H9 (cell line): ENCODE data around the gene DTNA. TPM values are rescaled to one million over a fixed set of nuclear protein-coding genes. Genes with fewer than 3 reads are reported as not detected.

Experiments
- DNase-seq: peaks from one replicate; pipeline ENCODE4 v3.0.0-alpha.2; 2017
- H2AFZ ChIP-seq: one replicate; pipeline ENCODE4 v1.6.1; 2013; ENCODE audit warnings: mild to moderate bottlenecking, low read length, control low read depth, moderate library complexity
- H2AK5ac ChIP-seq: 2 replicates; pipeline ENCODE4 v1.6.1; 2013; ENCODE audit warnings: low read length, control low read depth, mixed read lengths; ENCODE audit not compliant: insufficient read length
- H2BK120ac ChIP-seq: one replicate; pipeline ENCODE4 v1.6.1; 2013; ENCODE audit warnings: low read depth, mild to moderate bottlenecking, low read length, control low read depth, inconsistent platforms; ENCODE audit not compliant: poor library complexity, severe bottlenecking
- H2BK12ac ChIP-seq: 2 replicates; pipeline ENCODE4 v1.6.1; 2013; ENCODE audit warnings: low read length, control low read depth, mixed read lengths, low read depth; ENCODE audit not compliant: insufficient read length
- H2BK15ac ChIP-seq: 2 replicates; pipeline ENCODE4 v1.6.1; 2013; ENCODE audit warnings: low read depth, low read length, control low read depth
- H2BK20ac ChIP-seq: one replicate; pipeline ENCODE4 v1.6.1; 2013; ENCODE audit warnings: low read depth, mild to moderate bottlenecking, low read length, control low read depth, inconsistent platforms; ENCODE audit not compliant: poor library complexity, severe bottlenecking
- H2BK5ac ChIP-seq: 2 replicates; pipeline ENCODE4 v1.6.1; 2013; ENCODE audit warnings: low read length, control low read depth, mixed read lengths; ENCODE audit not compliant: insufficient read length
- H3K14ac ChIP-seq: 2 replicates; pipeline ENCODE4 v1.6.1; 2013; ENCODE audit warnings: low read length, control low read depth; ENCODE audit not compliant: insufficient read depth
- H3K18ac ChIP-seq: 2 replicates; pipeline ENCODE4 v1.6.1; 2013; ENCODE audit warnings: low read depth, mild to moderate bottlenecking, mixed read lengths, low read length, control low read depth; ENCODE audit not compliant: insufficient read length
- H3K23ac ChIP-seq: 2 replicates; pipeline ENCODE4 v1.6.1; 2013; ENCODE audit warnings: low read length, control low read depth, mixed read lengths, low read depth; ENCODE audit not compliant: insufficient read length
- H3K23me2 ChIP-seq: 2 replicates; pipeline ENCODE4 v1.6.1; 2013; ENCODE audit warnings: low read depth, mild to moderate bottlenecking, mixed read lengths, low read length, control low read depth; ENCODE audit not compliant: insufficient read length, poor library complexity, severe bottlenecking
- H3K27ac ChIP-seq: 2 replicates; pipeline ENCODE4 v1.5.1; 2013; ENCODE audit warnings: low read length, control low read depth, mixed read lengths, low read depth; ENCODE audit not compliant: insufficient read length
- H3K27me3 ChIP-seq: 2 replicates; pipeline ENCODE4 v1.6.1; 2013; ENCODE audit warnings: low read length, control low read depth, inconsistent platforms; ENCODE audit not compliant: insufficient read depth
- H3K4ac ChIP-seq: 2 replicates; pipeline ENCODE4 v1.6.1; 2013; ENCODE audit warnings: low read depth, mild to moderate bottlenecking, control low read depth, inconsistent platforms, low read length, moderate library complexity
- H3K4me1 ChIP-seq: 2 replicates; pipeline ENCODE4 v1.6.1; 2013; ENCODE audit warnings: low read length, control low read depth, inconsistent platforms; ENCODE audit not compliant: insufficient read depth
- H3K4me2 ChIP-seq: 2 replicates; pipeline ENCODE4 v1.6.1; 2013; ENCODE audit warnings: low read length, control low read depth, mixed read lengths; ENCODE audit not compliant: insufficient read length, insufficient read depth
- H3K56ac ChIP-seq: 2 replicates; pipeline ENCODE4 v1.6.1; 2013; ENCODE audit warnings: low read depth, mild to moderate bottlenecking, mixed read lengths, low read length, control low read depth; ENCODE audit not compliant: insufficient read length
- H3K79me1 ChIP-seq: 2 replicates; pipeline ENCODE4 v1.6.1; 2013; ENCODE audit warnings: low read depth, mild to moderate bottlenecking, moderate library complexity, low read length, control low read depth, inconsistent platforms; ENCODE audit not compliant: insufficient read depth, poor library complexity, severe bottlenecking
- H3K79me2 ChIP-seq: 2 replicates; pipeline ENCODE4 v1.6.1; 2013; ENCODE audit warnings: low read length, control low read depth, inconsistent platforms; ENCODE audit not compliant: insufficient read depth
- H3K9ac ChIP-seq: 2 replicates; pipeline ENCODE4 v1.6.1; 2013; ENCODE audit warnings: low read length, control low read depth, mixed read lengths; ENCODE audit not compliant: insufficient read length; ENCODE audit errors: extremely low read depth
- H3K9me3 ChIP-seq: one replicate; pipeline ENCODE4 v1.6.1; 2013; ENCODE audit warnings: low read depth, low read length, inconsistent platforms; ENCODE audit not compliant: control insufficient read depth
- H3T11ph ChIP-seq: one replicate; pipeline ENCODE4 v1.6.1; 2013; ENCODE audit warnings: mild to moderate bottlenecking, low read length, control low read depth, inconsistent platforms
- H4K20me1 ChIP-seq: one replicate; pipeline ENCODE4 v1.6.1; 2013; ENCODE audit not compliant: control insufficient read depth, insufficient read length, insufficient read depth
- H4K5ac ChIP-seq: 2 replicates; pipeline ENCODE4 v1.6.1; 2013; ENCODE audit warnings: low read depth, mild to moderate bottlenecking, mixed read lengths, low read length, control low read depth; ENCODE audit not compliant: insufficient read length
- H4K8ac ChIP-seq: replicated peaks from 2 replicates; pipeline ENCODE4 v1.6.1; 2013; ENCODE audit warnings: low read length, control low read depth, mixed read lengths, low read depth; ENCODE audit not compliant: insufficient read length
- H4K91ac ChIP-seq: 2 replicates; pipeline ENCODE4 v1.6.1; 2013; ENCODE audit warnings: low read depth, mild to moderate bottlenecking, moderate library complexity, mixed read lengths, low read length, control low read depth; ENCODE audit not compliant: insufficient read length
- H3K27ac Mint-ChIP-seq, 3 experiments: 2 replicates in 2 of 3; 3 replicates in 1 of 3; pipeline ENCODE4 v1.8.0; 2020 to 2021; ENCODE audit warnings: mixed read lengths in 3 of 3, mild to moderate bottlenecking in 1 of 3, moderate library complexity in 1 of 3
- H3K27me3 Mint-ChIP-seq: 2 replicates; pipeline ENCODE4 v1.8.0; 2021; ENCODE audit warnings: low read depth, mild to moderate bottlenecking, moderate library complexity, mixed read lengths
- H3K36me3 Mint-ChIP-seq, 3 experiments: 2 replicates in 2 of 3; 3 replicates in 1 of 3; pipeline ENCODE4 v1.8.0; 2020 to 2021; ENCODE audit warnings: low read depth in 3 of 3, mixed read lengths in 3 of 3; ENCODE audit not compliant: insufficient read depth in 1 of 3
- H3K4me1 Mint-ChIP-seq, 2 experiments: 2 replicates each; pipeline ENCODE4 v1.8.0; 2020; ENCODE audit warnings: mixed read lengths in 2 of 2
- H3K4me3 Mint-ChIP-seq, 2 experiments: 2 replicates in 1 of 2; 3 replicates in 1 of 2; pipeline ENCODE4 v1.8.0; 2020 to 2021; ENCODE audit warnings: mild to moderate bottlenecking in 2 of 2, mixed read lengths in 2 of 2, moderate library complexity in 1 of 2
- H3K9me3 Mint-ChIP-seq, 2 experiments: 2 replicates in 1 of 2; 3 replicates in 1 of 2; pipeline ENCODE4 v1.8.0; 2020; ENCODE audit warnings: mild to moderate bottlenecking in 2 of 2, mixed read lengths in 2 of 2, moderate library complexity in 1 of 2
- total RNA-seq: library from RNA; stranded (reverse); gene quantifications from 2 replicates; pipeline ENCODE4 v1.2.1, GENCODE V29; 2021
- TF ChIP-seq, protein P1 (sequence below): fragments of 200-600 bp; sonication (generic); conservative IDR thresholded peaks from 3 replicates; pipeline ENCODE4 v1.8.0; 2021; ENCODE audit warnings: antibody characterized with exemption, mild to moderate bottlenecking

Gene DTNA
- total RNA-seq, 1 experiment from 2014 or later, result 25.5 TPM

DNA sequence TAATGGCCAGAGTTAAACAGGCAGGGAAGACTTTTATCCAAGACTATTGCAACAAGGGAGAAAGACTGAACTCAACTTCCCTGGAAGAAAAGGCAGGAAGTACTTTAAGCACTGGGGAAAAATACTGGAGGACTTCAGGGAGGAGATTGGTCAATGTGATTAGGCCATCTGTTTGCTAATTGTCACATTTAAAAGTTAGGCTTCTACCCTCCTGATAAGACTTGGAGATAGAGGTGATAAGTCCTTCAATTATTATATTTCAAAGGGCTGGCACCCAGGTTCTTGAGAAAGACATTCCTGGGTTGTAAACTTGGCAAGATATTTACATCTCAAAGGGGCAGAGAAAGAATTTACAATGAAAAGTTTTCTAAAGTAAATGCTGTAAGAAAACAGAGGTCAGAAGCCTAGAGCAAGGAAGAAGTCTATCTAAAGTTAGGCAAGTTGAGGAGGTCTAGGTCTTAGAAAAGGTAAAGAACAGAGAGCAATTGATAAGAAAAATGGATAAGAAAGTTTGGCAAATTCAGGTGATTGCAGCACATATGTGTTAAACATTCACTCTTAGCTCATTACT is 48.4 kb downstream of the DTNA start:
- Histone ChIP-seq H3K27ac (peak overlapping the region; percentile 57), H3K23ac (no peak overlapping the region), H2BK5ac (no peak overlapping the region), H3K23me2 (no peaks in the 10 kb centered on the region), H4K91ac (no peak overlapping the region), H3K14ac (no peak overlapping the region), H3K27me3 (no peaks in the 10 kb centered on the region), H2BK15ac (no peak overlapping the region), H3K79me1 (no peaks in the 10 kb centered on the region), H3K4ac (no peak overlapping the region), H2AK5ac (no peak overlapping the region), H2BK20ac (no peak overlapping the region), H4K5ac (no peak overlapping the region), H4K8ac (no peak overlapping the region), H2BK12ac (no peak overlapping the region), H3T11ph (no peak overlapping the region), H3K56ac (no peak overlapping the region), H3K4me2 (no peak overlapping the region), H3K9me3 (no peaks in the 10 kb centered on the region), H3K79me2 (no peaks in the 10 kb centered on the region), H3K9ac (no peak overlapping the region), H3K18ac (no peak overlapping the region), H2AFZ (no peak overlapping the region), H2BK120ac (no peak overlapping the region), H3K4me1 (0 out of 2 replicates have a peak, but pooled peaks cover 2% of the 10 kb centered on the region), H4K20me1 (no peaks in the 10 kb centered on the region)
- TF ChIP-seq, protein P1, sequence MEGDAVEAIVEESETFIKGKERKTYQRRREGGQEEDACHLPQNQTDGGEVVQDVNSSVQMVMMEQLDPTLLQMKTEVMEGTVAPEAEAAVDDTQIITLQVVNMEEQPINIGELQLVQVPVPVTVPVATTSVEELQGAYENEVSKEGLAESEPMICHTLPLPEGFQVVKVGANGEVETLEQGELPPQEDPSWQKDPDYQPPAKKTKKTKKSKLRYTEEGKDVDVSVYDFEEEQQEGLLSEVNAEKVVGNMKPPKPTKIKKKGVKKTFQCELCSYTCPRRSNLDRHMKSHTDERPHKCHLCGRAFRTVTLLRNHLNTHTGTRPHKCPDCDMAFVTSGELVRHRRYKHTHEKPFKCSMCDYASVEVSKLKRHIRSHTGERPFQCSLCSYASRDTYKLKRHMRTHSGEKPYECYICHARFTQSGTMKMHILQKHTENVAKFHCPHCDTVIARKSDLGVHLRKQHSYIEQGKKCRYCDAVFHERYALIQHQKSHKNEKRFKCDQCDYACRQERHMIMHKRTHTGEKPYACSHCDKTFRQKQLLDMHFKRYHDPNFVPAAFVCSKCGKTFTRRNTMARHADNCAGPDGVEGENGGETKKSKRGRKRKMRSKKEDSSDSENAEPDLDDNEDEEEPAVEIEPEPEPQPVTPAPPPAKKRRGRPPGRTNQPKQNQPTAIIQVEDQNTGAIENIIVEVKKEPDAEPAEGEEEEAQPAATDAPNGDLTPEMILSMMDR, result no peak
- H3K9me3 Mint-ChIP-seq, result peaks cover 4 to 9% of the 10 kb centered on the region in 2 experiments
- peaks cover 5 to 9% (median 6%) of the 10 kb centered on the region in 3 experiments for H3K36me3 Mint-ChIP-seq
- H3K4me1 Mint-ChIP-seq, result peaks cover 14 to 18% of the 10 kb centered on the region in 2 experiments
- H3K27me3 Mint-ChIP-seq, result no peaks in the 10 kb centered on the region
- DNase-seq, result no peak
- peak overlapping the region in 2 of 3 experiments; percentile 56 to 83; a peak in 3 of 7 replicates for H3K27ac Mint-ChIP-seq
- no peak overlapping the region for H3K4me3 Mint-ChIP-seq
